Liver (tissue), 3 donors: Measurements from ENCODE around the gene RERE.

Experiments used
- CTCF ChIP-seq: fragments of 150-350 bp; IDR thresholded peaks from 2 replicates; pipeline ENCODE4 v1.5.1; 2017; ENCODE audit warnings: improper control_type of control experiment, low read depth, low read length; ENCODE audit not compliant: missing input control
- MAX ChIP-seq: IDR thresholded peaks from 2 replicates; pipeline ENCODE4 v1.6.1; 2016; ENCODE audit warnings: antibody characterized with exemption
- RAD21 ChIP-seq, 2 donors: IDR thresholded peaks; 2 replicates each; pipeline ENCODE4 v1.6.1; 2016; ENCODE audit warnings: antibody characterized with exemption in 2 of 2, mild to moderate bottlenecking in 2 of 2
- RXRA ChIP-seq, 2 donors: IDR thresholded peaks; 2 replicates each; pipeline ENCODE4 v1.6.1; 2017 to 2018; ENCODE audit warnings: antibody characterized with exemption in 2 of 2, mild to moderate bottlenecking in 1 of 2
- donor health status: healthy.
- donor health status: healthy.

GRCh38 chr1:8524627-8525157 is 292.7 kb downstream of the RERE start:
- TF ChIP-seq MAX (no peak), RXRA (IDR thresholded peaks at IDR 0.05) (no peak), CTCF (no peak), RAD21 (IDR thresholded peaks at IDR 0.05) (no peak)
